ENCODE measurements around the gene SH3GL3.

The SH3GL3 gene

DNA sequence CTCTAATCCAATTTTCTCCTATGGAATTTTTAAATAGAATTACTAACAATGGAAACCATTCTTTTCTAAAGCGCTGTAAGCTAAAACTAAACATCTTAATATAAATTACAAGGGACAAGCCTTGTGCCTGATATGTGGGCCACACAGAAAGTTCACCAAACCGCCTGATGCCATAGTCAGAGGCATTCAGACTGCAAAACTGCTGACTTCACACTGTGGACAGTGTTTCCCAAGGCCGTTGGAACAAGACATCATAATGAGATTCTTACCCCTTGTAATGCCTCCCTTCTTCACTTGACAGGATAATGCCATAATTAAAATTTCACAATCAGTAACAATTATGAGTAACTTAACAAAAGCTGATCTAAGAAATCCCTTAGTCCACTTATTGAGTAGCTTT, 14.9 kb downstream of the SH3GL3 start:
- Histone ChIP-seq H3K9ac (ENCODE audit: low read length) (no peak overlapping the region), H3K4me3 (ENCODE audit: insufficient read depth, low read length, poor library complexity, severe bottlenecking) (no peak overlapping the region), H3F3A (ENCODE audit: insufficient read depth) (no peaks in the 10 kb centered on the region), H3K9me3 (ENCODE audit: insufficient read depth, low read length) (no peaks in the 10 kb centered on the region), H3K27ac (ENCODE audit: low read depth, low read length) (no peak overlapping the region), H4K20me1 (ENCODE audit: low read depth, low read length) (no peaks in the 10 kb centered on the region), H3K9me2 (replicated peaks; ENCODE audit: insufficient read depth, low read length) (no peaks in the 10 kb centered on the region), H3K36me3 (ENCODE audit: low read length) (no peaks in the 10 kb centered on the region), H3K4me2 (ENCODE audit: low read depth, low read length, poor library complexity, severe bottlenecking) (no peak overlapping the region), H3K79me2 (ENCODE audit: insufficient read depth, low read length) (no peaks in the 10 kb centered on the region), H3K27me3 (ENCODE audit: low read length) (no peaks in the 10 kb centered on the region), H2AFZ (ENCODE audit: low read depth, low read length, severe bottlenecking) (no peak overlapping the region)
- TF ChIP-seq, protein P1, sequence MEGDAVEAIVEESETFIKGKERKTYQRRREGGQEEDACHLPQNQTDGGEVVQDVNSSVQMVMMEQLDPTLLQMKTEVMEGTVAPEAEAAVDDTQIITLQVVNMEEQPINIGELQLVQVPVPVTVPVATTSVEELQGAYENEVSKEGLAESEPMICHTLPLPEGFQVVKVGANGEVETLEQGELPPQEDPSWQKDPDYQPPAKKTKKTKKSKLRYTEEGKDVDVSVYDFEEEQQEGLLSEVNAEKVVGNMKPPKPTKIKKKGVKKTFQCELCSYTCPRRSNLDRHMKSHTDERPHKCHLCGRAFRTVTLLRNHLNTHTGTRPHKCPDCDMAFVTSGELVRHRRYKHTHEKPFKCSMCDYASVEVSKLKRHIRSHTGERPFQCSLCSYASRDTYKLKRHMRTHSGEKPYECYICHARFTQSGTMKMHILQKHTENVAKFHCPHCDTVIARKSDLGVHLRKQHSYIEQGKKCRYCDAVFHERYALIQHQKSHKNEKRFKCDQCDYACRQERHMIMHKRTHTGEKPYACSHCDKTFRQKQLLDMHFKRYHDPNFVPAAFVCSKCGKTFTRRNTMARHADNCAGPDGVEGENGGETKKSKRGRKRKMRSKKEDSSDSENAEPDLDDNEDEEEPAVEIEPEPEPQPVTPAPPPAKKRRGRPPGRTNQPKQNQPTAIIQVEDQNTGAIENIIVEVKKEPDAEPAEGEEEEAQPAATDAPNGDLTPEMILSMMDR (IDR thresholded peaks at IDR 0.05; ENCODE audit: insufficient read depth, low read length, poor library complexity, severe bottlenecking): no peak
- no peak for TF ChIP-seq EZH2phosphoT487 (conservative IDR thresholded peaks at IDR 0.05; ENCODE audit: low read length)

DNA sequence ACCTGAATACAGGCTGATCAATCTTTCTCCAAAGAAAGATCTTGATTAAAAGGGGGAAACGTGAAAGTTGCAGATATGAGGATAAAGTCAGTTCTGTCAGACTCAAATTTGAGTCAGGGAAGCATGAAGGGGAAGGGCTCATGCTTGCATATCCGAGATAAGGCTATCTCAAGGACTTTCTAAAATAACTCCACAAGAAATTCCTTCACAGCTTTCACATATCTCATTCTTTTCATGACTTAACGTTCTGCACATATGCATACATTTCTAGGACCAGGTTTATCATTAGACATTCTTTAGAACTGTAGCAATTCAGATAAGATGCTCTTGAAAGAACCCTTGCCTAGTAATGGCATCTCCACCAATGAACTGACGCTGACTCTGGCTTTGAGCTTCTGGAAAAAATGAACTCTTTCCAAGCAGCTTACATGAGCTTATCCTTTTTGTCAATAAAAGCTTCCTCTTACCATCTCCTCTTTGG, 15.9 kb downstream of the SH3GL3 start:
- no peak overlapping the region for H2AFZ ChIP-seq (ENCODE audit: low read depth, low read length, severe bottlenecking)
- no peaks in the 10 kb centered on the region for H4K20me1 ChIP-seq (ENCODE audit: low read depth, low read length)
- H3K27ac ChIP-seq (ENCODE audit: low read depth, low read length): no peak overlapping the region
- no peak overlapping the region for H3K4me2 ChIP-seq (ENCODE audit: low read depth, low read length, poor library complexity, severe bottlenecking)
- no peaks in the 10 kb centered on the region for H3K36me3 ChIP-seq (ENCODE audit: low read length)
- no peaks in the 10 kb centered on the region for H3F3A ChIP-seq (ENCODE audit: insufficient read depth)
- H3K4me3 ChIP-seq (ENCODE audit: insufficient read depth, low read length, poor library complexity, severe bottlenecking): no peak overlapping the region
- H3K9me3 ChIP-seq (ENCODE audit: insufficient read depth, low read length): no peaks in the 10 kb centered on the region
- H3K9ac ChIP-seq (ENCODE audit: low read length): no peak overlapping the region
- TF ChIP-seq EZH2phosphoT487 (conservative IDR thresholded peaks at IDR 0.05; ENCODE audit: low read length): no peak
- TF ChIP-seq, protein P1 (IDR thresholded peaks at IDR 0.05; ENCODE audit: insufficient read depth, low read length, poor library complexity, severe bottlenecking): no peak
- H3K9me2 ChIP-seq (replicated peaks; ENCODE audit: insufficient read depth, low read length): no peaks in the 10 kb centered on the region
- no peaks in the 10 kb centered on the region for H3K27me3 ChIP-seq (ENCODE audit: low read length)
- no peaks in the 10 kb centered on the region for H3K79me2 ChIP-seq (ENCODE audit: insufficient read depth, low read length)

DNA sequence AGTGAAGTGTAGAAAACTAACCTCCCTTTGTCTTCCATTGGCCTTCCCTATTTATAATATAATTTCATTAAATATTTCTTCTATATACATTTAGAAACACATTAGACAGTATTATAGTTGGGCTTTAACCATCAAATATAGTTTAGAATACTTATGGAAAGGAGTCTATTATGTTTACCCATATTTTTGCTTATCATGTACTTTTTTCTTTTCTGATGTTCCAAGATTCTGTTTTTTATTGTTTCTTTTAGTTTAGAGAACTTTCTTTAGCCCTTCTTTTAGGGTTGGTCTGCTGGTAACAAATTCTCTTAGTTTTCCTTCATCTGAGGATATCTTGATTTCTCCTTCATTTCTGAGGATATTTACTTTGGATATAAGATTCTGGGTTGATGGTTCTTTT, 23.7 kb downstream of the SH3GL3 start:
- H3K79me2 ChIP-seq (ENCODE audit: insufficient read depth, low read length): no peaks in the 10 kb centered on the region
- H2AFZ ChIP-seq (ENCODE audit: low read depth, low read length, severe bottlenecking): no peak overlapping the region
- H3K4me2 ChIP-seq (ENCODE audit: low read depth, low read length, poor library complexity, severe bottlenecking): no peak overlapping the region
- H3K36me3 ChIP-seq (ENCODE audit: low read length): no peaks in the 10 kb centered on the region
- H4K20me1 ChIP-seq (ENCODE audit: low read depth, low read length): no peaks in the 10 kb centered on the region
- H3K9me3 ChIP-seq (ENCODE audit: insufficient read depth, low read length): no peaks in the 10 kb centered on the region
- H3K4me3 ChIP-seq (ENCODE audit: insufficient read depth, low read length, poor library complexity, severe bottlenecking): no peak overlapping the region
- H3K9ac ChIP-seq (ENCODE audit: low read length): no peak overlapping the region
- no peaks in the 10 kb centered on the region for H3F3A ChIP-seq (ENCODE audit: insufficient read depth)
- no peak overlapping the region for H3K27ac ChIP-seq (ENCODE audit: low read depth, low read length)
- H3K9me2 ChIP-seq (replicated peaks; ENCODE audit: insufficient read depth, low read length): no peaks in the 10 kb centered on the region
- TF ChIP-seq, protein P1 (IDR thresholded peaks at IDR 0.05; ENCODE audit: insufficient read depth, low read length, poor library complexity, severe bottlenecking): no peak
- TF ChIP-seq EZH2phosphoT487 (conservative IDR thresholded peaks at IDR 0.05; ENCODE audit: low read length): no peak
- no peaks in the 10 kb centered on the region for H3K27me3 ChIP-seq (ENCODE audit: low read length)

Data from SU-DHL-6 (cell line).